OCI-LY7 (cell line): ENCODE data around the gene SMYD3. TPM values are rescaled to one million over a fixed set of nuclear protein-coding genes. Genes with fewer than 3 reads are reported as not detected.
A peak's percentile ranks its signal among the peaks of the same experiment; 100 is the strongest.

Source experiments
- BruUV-seq: library from RNA; stranded (reverse); fragments of 400-500 nt; replicated peaks from 2 replicates; lab custom pipeline; 2021; lab: Mats Ljungman, UMichigan
- CTCF ChIA-PET: fragments of 300-600 bp; sonication (Branson Sonifier 250); formaldehyde crosslinking; loops from one replicate; lab custom pipeline; 2022; ENCODE audit warnings: antibody characterized with exemption; ENCODE audit not compliant: unreplicated experiment; lab: Charles Lee
- POLR2A ChIA-PET: fragments of 300-600 bp; sonication (Branson Sonifier 250); formaldehyde crosslinking; loops from one replicate; lab custom pipeline; 2022; ENCODE audit warnings: antibody characterized with exemption; lab: Charles Lee
- DNase-seq: peaks from one replicate; pipeline ENCODE4 v3.0.0-alpha.2; 2015; ENCODE audit warnings: low spot score
- H2AFZ ChIP-seq: fragments of 200-600 bp; sonication (generic), shearing (Covaris generic); 2 replicates; pipeline ENCODE4 v1.6.1; 2014; ENCODE audit warnings: mild to moderate bottlenecking, antibody characterized with exemption, low read length, moderate library complexity
- H3K27ac ChIP-seq: fragments of 200-600 bp; sonication (generic); 2 replicates; pipeline ENCODE4 v1.5.1; 2014; ENCODE audit warnings: mixed run types, low read depth, mild to moderate bottlenecking, moderate library complexity, low read length, inconsistent platforms; ENCODE audit not compliant: poor library complexity, severe bottlenecking
- H3K36me3 ChIP-seq: fragments of 200-600 bp; sonication (generic); 2 replicates; pipeline ENCODE4 v1.6.1; 2014; ENCODE audit warnings: mild to moderate bottlenecking, antibody characterized with exemption, low read length, moderate library complexity, mixed read lengths; ENCODE audit not compliant: insufficient read depth
- H3K4me1 ChIP-seq: fragments of 200-600 bp; sonication (generic); 2 replicates; pipeline ENCODE4 v1.5.1; 2014; ENCODE audit warnings: mild to moderate bottlenecking, low read length; ENCODE audit not compliant: insufficient read depth, poor library complexity, severe bottlenecking
- H3K4me2 ChIP-seq: fragments of 200-600 bp; sonication (generic); 2 replicates; pipeline ENCODE4 v1.6.1; 2014; ENCODE audit warnings: mild to moderate bottlenecking, low read length
- H3K4me3 ChIP-seq: fragments of 200-600 bp; sonication (generic); 2 replicates; pipeline ENCODE4 v1.5.1; 2014; ENCODE audit warnings: mild to moderate bottlenecking, low read depth, low read length; ENCODE audit not compliant: poor library complexity, severe bottlenecking
- H3K79me2 ChIP-seq: fragments of 200-600 bp; sonication (generic); 2 replicates; pipeline ENCODE4 v1.6.1; 2016; ENCODE audit warnings: low read depth, mild to moderate bottlenecking, low read length, moderate library complexity, mixed read lengths; ENCODE audit not compliant: insufficient read depth
- H3K9me2 ChIP-seq: fragments of 200-600 bp; sonication (generic); 2 replicates; pipeline ENCODE4 v1.6.1; 2016; ENCODE audit warnings: mild to moderate bottlenecking, low read length, mixed read lengths; ENCODE audit not compliant: insufficient read depth
- H3K9me3 ChIP-seq: fragments of 200-600 bp; sonication (generic); 2 replicates; pipeline ENCODE4 v1.6.1; 2014; ENCODE audit warnings: mild to moderate bottlenecking, mixed run types, low read length, mixed read lengths
- H4K20me1 ChIP-seq: fragments of 200-600 bp; sonication (generic); 2 replicates; pipeline ENCODE4 v1.6.1; 2014; ENCODE audit warnings: mild to moderate bottlenecking, antibody characterized with exemption, low read length, moderate library complexity, mixed read lengths; ENCODE audit not compliant: insufficient read depth
- CTCF ChIP-seq: fragments of 200-600 bp; sonication (generic); conservative IDR thresholded peaks from 2 replicates; pipeline ENCODE4 v1.5.1; 2014; ENCODE audit warnings: mild to moderate bottlenecking, antibody characterized with exemption, low read length, moderate library complexity, mixed read lengths
- EZH2phosphoT487 ChIP-seq: fragments of 200-600 bp; sonication (generic); IDR thresholded peaks from 2 replicates; pipeline ENCODE4 v1.6.1; 2018; ENCODE audit warnings: low read depth, borderline replicate concordance, mild to moderate bottlenecking, mixed run types, antibody characterized with exemption, low read length, moderate library complexity, mixed read lengths
- intact Hi-C: fragments of 100-400 bp; cut with micrococcal nuclease; formaldehyde crosslinking; loops from one replicate; pipeline ENCODE4 v1.10.0; 2022; ENCODE audit not compliant: unreplicated experiment
- total RNA-seq, 2 experiments: library from RNA; depleted of rRNA in 1 of 2; stranded (reverse); fragments of >200 nt in 1 of 2; shearing (Covaris generic) in 1 of 2; gene quantifications; 2 replicates each; pipeline ENCODE4 v1.2.3, GENCODE V29; 2014 to 2022

SMYD3 gene
- total RNA-seq, 2 experiments from 2014 or later: 28.9 to 34.5 TPM

DNA sequence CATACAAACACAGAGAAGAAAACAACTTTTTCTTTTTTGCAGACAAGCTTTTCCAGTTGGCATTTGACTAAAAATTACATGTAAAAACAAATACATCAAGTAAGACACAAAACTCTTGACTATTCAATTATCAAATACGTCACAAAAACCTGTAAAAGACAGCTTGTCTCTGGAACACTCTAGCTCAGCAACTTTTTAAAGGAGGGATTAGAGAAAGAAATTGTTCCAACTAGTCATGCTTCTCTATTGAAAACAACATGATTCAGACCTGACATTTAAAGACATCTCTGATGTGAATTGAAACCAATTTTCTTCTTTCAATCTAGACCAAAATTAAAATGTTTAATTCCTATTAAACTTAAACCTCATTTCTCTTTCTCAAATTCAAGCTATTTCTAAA is 30.3 kb downstream of the SMYD3 start:
- peaks cover 15% of the 10 kb centered on the region for H3K4me1 ChIP-seq
- no peaks in the 10 kb centered on the region for H3K9me3 ChIP-seq
- DNase-seq: no peak
- TF ChIP-seq CTCF (no peak), EZH2phosphoT487 (no peak)
- intact Hi-C loops: no loop called here
- CTCF ChIA-PET: no interaction called here
- no peaks in the 10 kb centered on the region for H3K9me2 ChIP-seq
- H3K4me3 ChIP-seq: no peak overlapping the region
- H3K27ac ChIP-seq: no peak overlapping the region
- no peaks in the 10 kb centered on the region for H3K79me2 ChIP-seq
- no TSS peak for BruUV-seq
- H3K4me2 ChIP-seq: no peak overlapping the region
- no peak overlapping the region for H2AFZ ChIP-seq
- H4K20me1 ChIP-seq: no peaks in the 10 kb centered on the region
- POLR2A ChIA-PET: interaction anchor here (0.9 to 1.7 kb wide), 4 partner anchors 9 to 18 kb away, joined by 3 to 7 read pairs (median 3); no protein-coding TSS in a partner anchor
- no peaks in the 10 kb centered on the region for H3K36me3 ChIP-seq

DNA sequence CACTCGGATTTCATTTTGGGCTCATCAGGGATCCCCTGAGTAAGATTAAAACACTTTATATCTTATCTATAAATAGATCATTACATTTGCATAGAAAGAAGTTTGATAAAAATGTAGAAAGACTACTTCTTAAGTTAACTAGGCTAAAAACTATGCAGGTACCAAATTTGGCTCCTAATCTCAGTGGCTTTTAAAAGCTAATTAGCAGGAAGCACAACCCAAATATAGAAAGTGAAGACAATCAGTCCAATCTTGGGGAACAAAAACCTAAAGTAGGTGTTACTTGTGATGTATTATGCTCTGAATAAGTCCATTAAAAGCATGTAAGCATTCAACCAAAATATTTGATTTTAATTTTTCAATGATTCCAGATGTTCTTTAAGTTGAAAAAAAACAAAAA is 35.4 kb downstream of the SMYD3 start:
- DNase-seq: no peak

More for the DNA sequence above, 35.4 kb downstream of the SMYD3 start:
- H3K9me2 ChIP-seq: no peaks in the 10 kb centered on the region
- no peak overlapping the region for H2AFZ ChIP-seq
- H3K4me1 ChIP-seq: peaks cover 20% of the 10 kb centered on the region
- no peak for TF ChIP-seq EZH2phosphoT487
- TF ChIP-seq CTCF: no peak
- H3K36me3 ChIP-seq: no peaks in the 10 kb centered on the region
- no TSS peak for BruUV-seq
- intact Hi-C loops: no loop called here
- no peaks in the 10 kb centered on the region for H3K79me2 ChIP-seq
- no peak overlapping the region for H3K4me3 ChIP-seq
- ChIA-PET POLR2A (interaction anchor here (1.9 kb wide), 1 partner anchor 11 kb away, joined by 6 read pairs; no protein-coding TSS in a partner anchor), CTCF (no interaction called here)
- H4K20me1 ChIP-seq: no peaks in the 10 kb centered on the region
- peak overlapping the region; percentile 19; the same call in 1 of the 2 replicates for H3K4me2 ChIP-seq
- no peak overlapping the region for H3K27ac ChIP-seq
- H3K9me3 ChIP-seq: no peaks in the 10 kb centered on the region
